ENCODE data around the gene ELL. TPM values are rescaled to one million over a fixed set of nuclear protein-coding genes. Genes with fewer than 3 reads are reported as not detected.

Gene ELL
- polyA plus RNA-seq, 3 donors = 12.2 to 35.3 (median 12.6) TPM

- H3K27ac ChIP-seq (ENCODE audit: low read depth in 1 of 2, low read length in 2 of 2) = peak within 1 kb of the TSS; percentile 96 to 97
- H3K9me3 ChIP-seq (replicated peaks in 1 of 2; ENCODE audit: control insufficient read depth in 1 of 2, insufficient read depth in 1 of 2, low read length in 2 of 2) = no peaks in the 10 kb centered on the region
- peaks cover 29 to 44% of the 10 kb centered on the region in 2 donors for H3K36me3 Mint-ChIP-seq
- H2AFZ ChIP-seq (ENCODE audit: insufficient read depth, low read depth, low read length, poor library complexity, severe bottlenecking) = no peak within 1 kb of the TSS
- peak within 1 kb of the TSS; percentile 98 for H3K4me2 ChIP-seq (replicated peaks; ENCODE audit: extremely low read depth, low read length, poor library complexity, severe bottlenecking)
- peaks cover 82 to 95% of the 10 kb centered on the region in 2 donors for H3K4me1 ChIP-seq (ENCODE audit: control insufficient read depth in 1 of 2, insufficient read depth in 2 of 2, low read length in 2 of 2)
- peak within 1 kb of the TSS; percentile 95 to 99 (median 97) for H3K27ac Mint-ChIP-seq
- intact Hi-C loops (cut with micrococcal nuclease) = no loop called here
- peaks cover 0 to 1% (median 1%) of the 10 kb centered on the region in 3 donors for H3K27me3 Mint-ChIP-seq (ENCODE audit: low read depth in 3 of 3)
- peaks cover 60% of the 10 kb centered on the region for H3K4me1 Mint-ChIP-seq
- H3K4me3 Mint-ChIP-seq = peak within 1 kb of the TSS; percentile 96 to 98
- DNase-seq = peak; percentile 95 to 98 (median 97)
- H3K9ac ChIP-seq (ENCODE audit: insufficient read depth, low read length, poor library complexity, severe bottlenecking) = peak within 1 kb of the TSS; percentile 83
- WGBS (ENCODE audit: insufficient coverage) = 4% methylated on average over 27 of the region's 33 CpGs
- TF ChIP-seq CTCF (IDR thresholded peaks at IDR 0.05) = no peak
- peaks cover 0 to 2% (median 0%) of the 10 kb centered on the region in 7 donors for H3K9me3 Mint-ChIP-seq
- peaks cover 18 to 32% of the 10 kb centered on the region in 2 donors for H3K36me3 ChIP-seq (replicated peaks in 1 of 2; ENCODE audit: control insufficient read depth in 1 of 2, insufficient read depth in 2 of 2, low read length in 2 of 2)
- no peaks in the 10 kb centered on the region for H3K27me3 ChIP-seq (ENCODE audit: control insufficient read depth in 2 of 2, insufficient read depth in 2 of 2, low read length in 2 of 2)
- H3K79me2 ChIP-seq (ENCODE audit: insufficient read depth, low read length) = peaks cover 81% of the 10 kb centered on the region
- H4K20me1 ChIP-seq (ENCODE audit: insufficient read depth, low read length) = peaks cover 37% of the 10 kb centered on the region
- peak within 1 kb of the TSS; percentile 57 to 100 (median 97) for H3K4me3 ChIP-seq (replicated peaks in 1 of 3; ENCODE audit: low read depth in 2 of 3, low read length in 3 of 3)
Observed at GRCh38 chr19:18397242-18398202, 124.3 kb downstream of the ELL start, which contains the start of gene LRRC25. LRRC25 (minus strand) TSS chr19:18397622; CDS start chr19:18396963, 659 bp downstream.

- Histone ChIP-seq H2AFZ (ENCODE audit: insufficient read depth, low read depth, low read length, poor library complexity, severe bottlenecking) (no peak overlapping the region), H3K9me3 (replicated peaks in 1 of 2; ENCODE audit: control insufficient read depth in 1 of 2, insufficient read depth in 1 of 2, low read length in 2 of 2) (no peaks in the 10 kb centered on the region), H3K4me1 (ENCODE audit: control insufficient read depth in 1 of 2, insufficient read depth in 2 of 2, low read length in 2 of 2) (peaks cover 80 to 95% of the 10 kb centered on the region in 2 donors), H4K20me1 (ENCODE audit: insufficient read depth, low read length) (peaks cover 44% of the 10 kb centered on the region), H3K27ac (ENCODE audit: low read depth in 1 of 2, low read length in 2 of 2) (peak overlapping the region; percentile 96 to 97), H3K36me3 (replicated peaks in 1 of 2; ENCODE audit: control insufficient read depth in 1 of 2, insufficient read depth in 2 of 2, low read length in 2 of 2) (peaks cover 21 to 36% of the 10 kb centered on the region in 2 donors), H3K4me3 (replicated peaks in 1 of 3; ENCODE audit: low read depth in 2 of 3, low read length in 3 of 3) (peak overlapping the region; percentile 57 to 100 (median 97)), H3K4me2 (replicated peaks; ENCODE audit: extremely low read depth, low read length, poor library complexity, severe bottlenecking) (peak overlapping the region; percentile 98), H3K27me3 (ENCODE audit: control insufficient read depth in 2 of 2, insufficient read depth in 2 of 2, low read length in 2 of 2) (no peaks in the 10 kb centered on the region), H3K79me2 (ENCODE audit: insufficient read depth, low read length) (peaks cover 80% of the 10 kb centered on the region), H3K9ac (ENCODE audit: insufficient read depth, low read length, poor library complexity, severe bottlenecking) (peak overlapping the region; percentile 83)
- intact Hi-C loops (cut with micrococcal nuclease) = no loop called here
- DNase-seq = no peak
- peaks cover 0 to 1% (median 1%) of the 10 kb centered on the region in 3 donors for H3K27me3 Mint-ChIP-seq (ENCODE audit: low read depth in 3 of 3)
- peaks cover 0 to 2% (median 0%) of the 10 kb centered on the region in 7 donors for H3K9me3 Mint-ChIP-seq
- peak overlapping the region; percentile 96 to 98 for H3K4me3 Mint-ChIP-seq
- peak overlapping the region; percentile 87 to 99 (median 97) for H3K27ac Mint-ChIP-seq
- 78% methylated on average over 36 of the region's 37 CpGs for WGBS (ENCODE audit: insufficient coverage)
- peaks cover 62% of the 10 kb centered on the region for H3K4me1 Mint-ChIP-seq
- TF ChIP-seq CTCF (IDR thresholded peaks at IDR 0.05) = no peak
- peaks cover 35 to 50% of the 10 kb centered on the region in 2 donors for H3K36me3 Mint-ChIP-seq
Observed at GRCh38 chr19:18396471-18397241, 125.2 kb downstream of the ELL start.

Data from CD14-positive monocyte (primary cell).